IPS-18c (cell line): Measurements from ENCODE around the gene PCDHA7.
"Not testable (repeated sequence)": the region's sequence is repeated elsewhere in the genome, so short reads cannot be mapped to it uniquely, and the experiment has no call there.

Source experiments
- H3K4me3 ChIP-seq: 2 replicates; pipeline ENCODE4 v1.7.0; 2013; ENCODE audit warnings: low read depth, mild to moderate bottlenecking, low read length, moderate library complexity; ENCODE audit not compliant: insufficient read depth
- H3K9me3 ChIP-seq: one replicate; pipeline ENCODE4 v1.6.1; 2013; ENCODE audit warnings: mild to moderate bottlenecking, low read length, moderate library complexity; ENCODE audit not compliant: control insufficient read depth, insufficient read depth

Gene PCDHA7

GRCh38 chr5:140808889-140809291 lies 25.2 kb upstream of the PCDHA7 start:
- 0 out of 2 replicates have a peak overlapping the region, but pooled peaks have one; percentile 10 for H3K4me3 ChIP-seq
- H3K9me3 ChIP-seq, result no peaks in the 10 kb centered on the region

- Histone ChIP-seq H3K4me3 (no peak within 1 kb of the TSS), H3K9me3 (no peaks in the 10 kb centered on the region)
These were observed 12.4 kb upstream of the PCDHA7 start, which contains the start of gene PCDHA5 for GRCh38 chr5:140821375-140822280. TSS of gene PCDHA5 (plus strand) at chr5:140821613.

- Histone ChIP-seq H3K4me3 (no peak overlapping the region), H3K9me3 (no peaks in the 10 kb centered on the region)
These were observed 11.8 kb upstream of the PCDHA7 start for GRCh38 chr5:140822281-140822629.

- H3K9me3 ChIP-seq, H3K4me3 ChIP-seq: not testable (repeated sequence)
These were observed 11.1 kb upstream of the PCDHA7 start for GRCh38 chr5:140822969-140823368.

- Histone ChIP-seq H3K9me3 (no peaks in the 10 kb centered on the region), H3K4me3 (no peak overlapping the region)
These were observed 10.6 kb upstream of the PCDHA7 start for GRCh38 chr5:140823475-140823874.

GRCh38 chr5:140827704-140828361 lies 6.2 kb upstream of the PCDHA7 start, which contains the start of gene PCDHA6:
TSS of gene PCDHA6 (plus strand) at chr5:140827960. CDS start at chr5:140828092, 132 bp downstream.
- Histone ChIP-seq H3K9me3 (no peaks in the 10 kb centered on the region), H3K4me3 (no peak within 1 kb of the TSS)

GRCh38 chr5:140828362-140828737 lies 5.7 kb upstream of the PCDHA7 start:
- Histone ChIP-seq H3K4me3 (no peak overlapping the region), H3K9me3 (no peaks in the 10 kb centered on the region)

- H3K4me3 ChIP-seq, H3K9me3 ChIP-seq: not testable (repeated sequence)
These were observed 4.3 kb upstream of the PCDHA7 start for GRCh38 chr5:140829511-140830501.

GRCh38 chr5:140834439-140835008 lies 455 bp downstream of the PCDHA7 start:
- H3K9me3 ChIP-seq, H3K4me3 ChIP-seq: not testable (repeated sequence)

GRCh38 chr5:140835622-140836510 lies 1.8 kb downstream of the PCDHA7 start:
- H3K9me3 ChIP-seq, result peaks cover 2% of the 10 kb centered on the region
- no peak overlapping the region for H3K4me3 ChIP-seq

- Histone ChIP-seq H3K9me3 (no peaks in the 10 kb centered on the region), H3K4me3 (peak within 1 kb of the TSS; percentile 25; the same call in 1 of the 2 replicates)
These were observed 7.2 kb downstream of the PCDHA7 start, which contains the start of gene PCDHA8 for GRCh38 chr5:140840978-140841962. TSS of gene PCDHA8 (plus strand) at chr5:140841187. CDS start at chr5:140841322, 135 bp downstream.

- Histone ChIP-seq H3K9me3 (no peaks in the 10 kb centered on the region), H3K4me3 (no peak overlapping the region)
These were observed 9.0 kb downstream of the PCDHA7 start for GRCh38 chr5:140842798-140843733.

- H3K4me3 ChIP-seq, H3K9me3 ChIP-seq: not testable (repeated sequence)
These were observed 14.4 kb downstream of the PCDHA7 start, which contains the start of gene PCDHA9 for GRCh38 chr5:140848139-140849102. TSS of gene PCDHA9 (plus strand) at chr5:140848382. CDS start at chr5:140848496, 114 bp downstream.
